ENCODE results near the gene FOXQ1.

- no peak for TF ChIP-seq POLR2A (IDR thresholded peaks at IDR 0.05; ENCODE audit: low read depth, low read length)
- no peak for TF ChIP-seq CTCF (IDR thresholded peaks at IDR 0.05; ENCODE audit: extremely low read depth in 1 of 2, insufficient read depth in 1 of 2, low read depth in 1 of 2, low read length in 2 of 2)
- TF ChIP-seq POLR2AphosphoS5 (IDR thresholded peaks at IDR 0.05; ENCODE audit: insufficient read depth, low read depth, low read length): no peak
- TF ChIP-seq EZH2 (IDR thresholded peaks at IDR 0.05; ENCODE audit: borderline replicate concordance, low read depth, low read length, severe bottlenecking): no peak
- no peak for TF ChIP-seq MAX (IDR thresholded peaks at IDR 0.05; ENCODE audit: insufficient read depth, insufficient read length)
- TF ChIP-seq FOS (IDR thresholded peaks at IDR 0.05; ENCODE audit: borderline replicate concordance, insufficient read depth, low read length): no peak
Measured at GRCh38 chr6:1310628-1311399, 1.1 kb upstream of the FOXQ1 start.

All from endothelial cell of umbilical vein (primary cell).